ENCODE data around the gene COL20A1. TPM values are rescaled to one million over a fixed set of nuclear protein-coding genes. Genes with fewer than 3 reads are reported as not detected.

Gene COL20A1
- total RNA-seq: not detected

GRCh38 chr20:63292904-63293303 is at the start of gene COL20A1:
Gene COL20A1, plus strand, starts transcription at chr20:63293186. Its CDS starts 1,922 bp downstream, at chr20:63295108.
- Histone ChIP-seq H3K4me1 (peaks cover 14% of the 10 kb centered on the region), H3K9me3 (no peaks in the 10 kb centered on the region), H3K4me3 (no peak within 1 kb of the TSS), H3K27ac (no peak within 1 kb of the TSS), H3K27me3 (peaks cover 0 to 9% of the 10 kb centered on the region in 2 donors), H3K36me3 (replicated peaks in 1 of 2; ENCODE audit: insufficient read depth in 1 of 2, low read depth in 2 of 2) (peaks cover 0 to under 1% of the 10 kb centered on the region in 2 donors)
- no peak for DNase-seq
- TF ChIP-seq CTCF (IDR thresholded peaks at IDR 0.05) (no peak), POLR2A (IDR thresholded peaks at IDR 0.05) (no peak)
- WGBS, 2 donors: 29 to 50% methylated on average over 4 to 6 of the region's 7 CpGs
- intact Hi-C loops (cut with DNase I): no loop called here
- ATAC-seq: no peak

- peaks cover 7% of the 10 kb centered on the region for H3K4me1 ChIP-seq
- DNase-seq (no peak), ATAC-seq (no peak)
- peaks cover 0 to 5% of the 10 kb centered on the region in 2 donors for H3K27me3 ChIP-seq
- intact Hi-C loops (cut with DNase I): no loop called here
- H3K27ac ChIP-seq: no peak overlapping the region
- TF ChIP-seq CTCF (IDR thresholded peaks at IDR 0.05) (no peak), POLR2A (IDR thresholded peaks at IDR 0.05) (no peak)
- no peak overlapping the region for H3K4me3 ChIP-seq
- no peaks in the 10 kb centered on the region for H3K36me3 ChIP-seq (replicated peaks in 1 of 2; ENCODE audit: insufficient read depth in 1 of 2, low read depth in 2 of 2)
- WGBS, 2 donors: 67 to 68% methylated on average over 9 to 25 of the region's 25 CpGs
- no peaks in the 10 kb centered on the region for H3K9me3 ChIP-seq
Observed at GRCh38 chr20:63243604-63244247, 49.3 kb upstream of the COL20A1 start.

GRCh38 chr20:63244468-63244867 is 48.5 kb upstream of the COL20A1 start:
- H3K27me3 ChIP-seq: peaks cover 0 to 5% of the 10 kb centered on the region in 2 donors
- TF ChIP-seq CTCF (IDR thresholded peaks at IDR 0.05): no peak

GRCh38 chr20:63246490-63247288 is 46.3 kb upstream of the COL20A1 start:
- TF ChIP-seq CTCF (IDR thresholded peaks at IDR 0.05) (peak in 1 of 7 experiments; percentile 6), POLR2A (IDR thresholded peaks at IDR 0.05) (no peak)
- Histone ChIP-seq H3K4me1 (peaks cover 7% of the 10 kb centered on the region), H3K9me3 (no peaks in the 10 kb centered on the region), H3K36me3 (replicated peaks in 1 of 2; ENCODE audit: insufficient read depth in 1 of 2, low read depth in 2 of 2) (no peaks in the 10 kb centered on the region), H3K27me3 (peaks cover 0 to 5% of the 10 kb centered on the region in 2 donors), H3K27ac (no peak overlapping the region), H3K4me3 (no peak overlapping the region)
- ATAC-seq (peak; percentile 62), DNase-seq (peak; percentile 31 to 42 (median 38))
- intact Hi-C loops (cut with DNase I): no loop called here
- WGBS, 2 donors: 28 to 33% methylated on average over 3 to 47 of the region's 50 CpGs

More at GRCh38 chr20:63244468-63244867, 48.5 kb upstream of the COL20A1 start:
- Histone ChIP-seq H3K4me3 (no peak overlapping the region), H3K36me3 (replicated peaks in 1 of 2; ENCODE audit: insufficient read depth in 1 of 2, low read depth in 2 of 2) (no peaks in the 10 kb centered on the region), H3K27ac (no peak overlapping the region), H3K4me1 (peaks cover 7% of the 10 kb centered on the region), H3K9me3 (no peaks in the 10 kb centered on the region)
- DNase-seq (no peak), ATAC-seq (no peak)
- intact Hi-C loops (cut with DNase I): no loop called here
- WGBS, 2 donors: 78% methylated on average over 6 of the region's 10 CpGs; no CpG with 5 or more reads in 1 of the 2 donors
